Hematopoietic multipotent progenitor cell (in vitro differentiated cells): ENCODE data around the gene LRRC8D. TPM values are rescaled to one million over a fixed set of nuclear protein-coding genes. Genes with fewer than 3 reads are reported as not detected.
A peak's percentile ranks its signal among the peaks of the same experiment; 100 is the strongest.
"Not testable (repeated sequence)": the region's sequence is repeated elsewhere in the genome, so short reads cannot be mapped to it uniquely, and the experiment has no call there.

Source experiments
- DNase-seq, 3 donors: peaks; one replicate each; pipeline ENCODE4 v3.0.0-alpha.2; 2011 to 2015; ENCODE audit warnings: low read depth in 2 of 3, low spot score in 2 of 3
- total RNA-seq: library from RNA; depleted of rRNA; stranded (reverse); fragments of >200 nt; gene quantifications from one replicate; pipeline ENCODE4 v1.2.3, GENCODE V29; 2012

Gene LRRC8D
- total RNA-seq, 1 donor: 34.5 TPM

GRCh38 chr1:89908672-89909436 lies 88.0 kb downstream of the LRRC8D start:
- DNase-seq: peak in 2 of 3 donors; percentile 44 to 45

GRCh38 chr1:89910268-89910667 lies 89.4 kb downstream of the LRRC8D start:
- no peak for DNase-seq

- no peak for DNase-seq
These were observed 89.9 kb downstream of the LRRC8D start for GRCh38 chr1:89910780-89911179.

GRCh38 chr1:89911191-89911991 lies 90.6 kb downstream of the LRRC8D start:
- no peak for DNase-seq

GRCh38 chr1:89912073-89912472 lies 91.2 kb downstream of the LRRC8D start:
- no peak for DNase-seq

GRCh38 chr1:89913353-89914095 lies 92.7 kb downstream of the LRRC8D start:
- DNase-seq: no peak

- no peak for DNase-seq
These were observed 96.5 kb downstream of the LRRC8D start for GRCh38 chr1:89917353-89917752.

- no peak for DNase-seq
These were observed 97.4 kb downstream of the LRRC8D start for GRCh38 chr1:89918127-89918793.

GRCh38 chr1:89918794-89919155 lies 97.9 kb downstream of the LRRC8D start:
- DNase-seq: no peak

- no peak for DNase-seq
These were observed 98.3 kb downstream of the LRRC8D start for GRCh38 chr1:89919174-89919573.

- no peak for DNase-seq
These were observed 102.1 kb downstream of the LRRC8D start for GRCh38 chr1:89922911-89923310.

- DNase-seq: no peak
These were observed 102.7 kb downstream of the LRRC8D start for GRCh38 chr1:89923517-89923916.

GRCh38 chr1:89924075-89924474 lies 103.2 kb downstream of the LRRC8D start:
- DNase-seq: not testable (repeated sequence)

GRCh38 chr1:89927049-89927448 lies 106.2 kb downstream of the LRRC8D start:
- no peak for DNase-seq

- DNase-seq: no peak
These were observed 106.6 kb downstream of the LRRC8D start for GRCh38 chr1:89927478-89927877.

- DNase-seq: no peak
These were observed 107.7 kb downstream of the LRRC8D start for GRCh38 chr1:89928506-89928905.

GRCh38 chr1:89929467-89930063 lies 108.7 kb downstream of the LRRC8D start:
- no peak for DNase-seq

- no peak for DNase-seq
These were observed 109.7 kb downstream of the LRRC8D start for GRCh38 chr1:89930579-89930978.

GRCh38 chr1:89931964-89932363 lies 111.1 kb downstream of the LRRC8D start:
- no peak for DNase-seq

GRCh38 chr1:89932598-89933364 lies 111.9 kb downstream of the LRRC8D start:
- DNase-seq: no peak
